ENCODE data around the gene SLC34A1.
"Not testable (repeated sequence)": the region's sequence is repeated elsewhere in the genome, so short reads cannot be mapped to it uniquely, and the experiment has no call there.

Gene SLC34A1

DNA sequence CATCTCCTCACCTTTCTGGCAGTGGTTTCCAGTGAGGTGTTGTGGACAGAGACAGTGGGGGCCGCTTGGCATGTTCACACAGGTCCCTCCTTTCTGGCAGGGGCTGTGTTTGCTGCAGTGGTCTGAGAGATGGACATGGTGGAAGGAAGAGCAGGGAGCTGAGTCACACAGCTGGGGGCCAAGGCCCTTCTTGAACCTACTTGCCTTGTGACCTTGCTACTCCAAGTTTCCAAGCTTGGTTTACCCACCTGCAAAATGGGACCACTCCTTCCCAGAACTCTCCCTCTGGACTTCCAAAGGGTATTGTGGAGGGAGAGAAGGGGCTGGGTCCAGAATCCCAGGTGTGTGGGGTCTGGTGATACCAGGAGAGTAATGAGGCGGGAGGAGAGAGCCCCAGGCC is 21.1 kb downstream of the SLC34A1 start:
- no peak for FAIRE-seq
- no peak for DNase-seq (ENCODE audit: insufficient read length, low spot score)

DNA sequence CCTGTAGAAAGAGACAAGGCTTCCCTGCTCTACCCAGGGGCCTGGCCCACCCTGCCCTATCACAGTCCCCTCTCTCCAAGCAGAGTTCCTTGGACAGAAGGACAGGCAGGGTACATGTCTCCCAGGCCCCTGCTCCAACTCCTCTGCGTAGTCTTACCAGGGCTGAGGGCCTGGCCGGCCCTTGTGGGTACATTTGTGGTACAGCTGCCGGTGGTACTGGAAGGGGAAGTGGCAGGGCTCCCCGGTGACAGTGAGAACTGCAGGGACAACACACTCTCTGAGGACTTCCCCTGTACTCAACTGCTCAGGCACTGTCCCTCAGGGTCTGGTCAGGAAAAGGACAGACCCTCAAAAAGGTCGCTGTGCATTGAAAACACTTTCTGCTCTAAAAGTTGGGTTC is 21.6 kb downstream of the SLC34A1 start:
- DNase-seq (ENCODE audit: insufficient read length, low spot score), result no peak
- FAIRE-seq, result no peak

DNA sequence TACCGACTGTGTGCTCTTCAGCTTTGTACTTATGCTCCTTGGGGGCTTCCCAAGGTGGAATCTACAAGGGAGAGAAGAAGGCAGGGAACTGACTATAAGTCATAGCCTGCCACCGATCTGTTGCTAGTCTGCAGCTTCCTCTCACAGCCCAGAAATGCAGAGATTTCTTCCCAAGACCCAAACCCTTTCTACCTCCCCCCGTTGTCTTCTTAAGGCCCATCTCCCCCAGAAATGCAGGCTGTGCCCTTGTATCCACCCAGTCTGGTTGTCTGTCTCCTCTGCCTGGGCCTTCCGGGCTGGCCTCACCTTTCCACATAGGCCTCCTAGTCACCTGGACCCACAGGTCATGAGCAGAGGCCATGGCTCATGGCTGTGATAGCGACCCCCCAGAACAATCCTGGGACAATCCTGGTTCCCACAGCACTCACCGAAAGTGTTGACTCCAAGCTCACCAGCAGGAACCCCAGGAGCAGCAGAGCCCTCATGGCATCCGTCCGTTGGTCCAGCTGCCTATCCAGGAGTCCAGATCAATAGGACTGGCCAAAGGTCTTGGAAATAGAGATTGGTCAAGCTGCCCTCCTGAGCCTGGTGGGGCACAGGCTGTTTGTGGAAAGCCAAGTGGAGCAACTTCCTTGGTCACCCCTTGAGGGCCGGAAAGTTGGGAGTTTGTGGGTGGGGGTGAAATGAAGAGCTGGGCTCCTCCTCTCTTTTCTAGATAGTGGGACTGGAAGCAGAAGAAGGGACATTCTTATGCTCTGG is 25.0 kb downstream of the SLC34A1 start, which contains the start of gene F12:
F12 (minus strand) TSS at position 522 of the 759 bp plus-strand sequence; CDS start at position 485, 37 bp downstream.
- DNase-seq (ENCODE audit: insufficient read length, low spot score) (no peak), FAIRE-seq (no peak)

DNA sequence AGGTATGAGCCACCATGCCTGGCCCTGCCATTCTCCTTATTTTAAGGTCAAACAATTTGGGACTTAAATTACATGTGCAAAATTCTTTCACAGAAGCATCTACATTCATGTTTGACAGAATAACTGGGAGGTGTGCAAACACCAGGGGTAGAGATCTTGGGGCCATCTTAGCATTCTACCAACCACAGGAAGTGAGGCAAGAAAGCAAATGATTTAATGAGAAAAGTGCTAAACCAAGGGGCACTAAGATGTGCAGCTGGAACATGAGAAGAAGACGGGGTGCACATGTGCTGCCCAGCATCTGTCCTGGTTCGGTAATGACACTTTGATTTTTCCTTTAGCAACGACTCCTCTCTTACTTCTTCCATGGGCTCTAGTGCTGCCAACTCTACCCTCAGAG is 26.3 kb downstream of the SLC34A1 start:
- FAIRE-seq, result no peak
- DNase-seq (ENCODE audit: insufficient read length, low spot score), result no peak

DNA sequence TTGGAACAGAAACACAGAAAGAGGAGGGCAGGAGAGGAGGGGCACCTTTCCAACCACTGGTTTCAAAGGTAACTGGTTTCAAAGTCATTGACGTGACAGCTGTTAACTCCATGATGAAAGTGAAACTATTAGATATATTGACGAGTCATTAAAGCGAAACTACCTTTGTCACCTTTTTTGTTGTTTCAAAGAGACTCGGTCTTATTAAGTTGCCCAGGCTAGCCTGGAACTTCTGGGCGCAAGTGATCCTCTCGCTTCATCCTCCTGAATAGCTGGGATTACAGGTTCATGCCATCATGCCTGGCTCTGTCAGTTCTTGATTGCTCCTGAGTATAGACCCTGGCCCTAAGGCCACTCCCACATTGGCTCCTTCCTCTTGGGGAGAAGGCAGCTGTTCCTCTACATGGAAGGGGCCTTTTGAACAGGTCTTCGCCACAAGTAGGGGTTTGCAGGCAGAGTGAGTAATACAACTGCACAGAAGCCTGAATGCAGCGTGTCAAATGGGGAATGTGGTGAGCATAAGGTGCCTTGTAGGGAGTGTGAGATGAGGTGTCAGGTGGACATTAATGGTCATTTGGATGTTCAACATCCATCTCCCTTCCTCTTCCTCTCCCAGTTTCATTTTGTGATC is 28.5 kb downstream of the SLC34A1 start:
- DNase-seq (ENCODE audit: insufficient read length, low spot score) (no peak), FAIRE-seq (no peak)

DNA sequence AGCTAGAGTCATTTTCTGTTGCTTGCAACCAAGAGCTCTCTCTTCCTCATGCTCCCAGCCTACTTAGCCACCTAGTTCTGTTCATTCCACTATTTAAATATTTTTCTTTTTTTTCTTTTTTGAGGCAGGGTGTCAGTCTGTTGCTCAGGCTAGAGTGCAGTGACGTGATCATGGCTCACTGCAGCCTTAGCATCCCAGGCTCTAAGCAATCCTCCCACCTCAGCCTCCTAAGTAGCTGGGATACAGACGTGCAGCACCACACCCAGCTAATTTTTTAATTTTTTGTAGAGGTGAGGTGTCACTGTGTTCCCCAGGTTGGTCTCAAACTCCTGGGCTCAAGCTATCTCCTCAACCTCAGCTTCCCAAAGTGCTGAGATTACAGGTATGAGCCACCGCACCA is 30.2 kb downstream of the SLC34A1 start:
- FAIRE-seq (no peak), DNase-seq (ENCODE audit: insufficient read length, low spot score) (no peak)

DNA sequence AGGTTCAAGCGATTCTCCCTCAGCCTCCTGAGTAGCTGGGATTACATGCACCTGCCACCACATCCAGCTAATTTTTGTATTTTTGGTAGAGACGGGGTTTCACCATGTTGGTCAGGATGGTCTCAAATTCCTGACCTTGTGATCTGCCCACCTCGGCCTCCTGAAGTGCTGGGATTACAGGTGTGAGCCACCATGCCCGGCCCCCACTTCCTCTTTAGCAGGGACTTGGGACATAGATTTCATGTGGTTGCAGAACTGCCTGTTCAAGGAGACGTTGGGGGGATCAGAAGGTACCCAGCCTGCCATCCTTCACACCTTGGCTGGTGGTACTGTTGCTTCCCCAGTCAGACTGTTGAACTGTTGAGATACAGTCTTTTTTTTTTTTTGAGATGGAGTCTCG is 32.8 kb downstream of the SLC34A1 start:
- not testable (repeated sequence) for FAIRE-seq; DNase-seq (ENCODE audit: insufficient read length, low spot score)

DNA sequence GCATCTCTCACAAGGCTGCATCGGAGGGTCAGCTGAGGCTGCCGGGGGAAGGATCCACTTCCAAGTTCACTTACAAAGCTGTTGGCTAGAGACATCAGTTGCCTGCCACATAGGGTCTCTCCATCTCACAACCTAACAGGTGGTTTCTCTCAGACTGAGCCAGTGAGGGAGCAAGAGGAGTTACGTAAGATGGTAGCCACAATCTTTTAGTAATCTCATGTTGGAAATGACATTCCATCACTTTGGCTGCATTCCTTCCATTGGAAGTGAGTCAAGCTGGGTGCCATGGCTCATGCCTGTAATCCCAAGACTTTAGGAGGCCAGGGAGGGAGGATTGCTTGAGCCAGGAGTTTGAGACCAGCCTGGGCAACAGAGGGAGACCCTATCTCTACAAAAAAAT is 34.8 kb downstream of the SLC34A1 start:
- DNase-seq (ENCODE audit: insufficient read length, low spot score) (peak; percentile 36), FAIRE-seq (no peak)

DNA sequence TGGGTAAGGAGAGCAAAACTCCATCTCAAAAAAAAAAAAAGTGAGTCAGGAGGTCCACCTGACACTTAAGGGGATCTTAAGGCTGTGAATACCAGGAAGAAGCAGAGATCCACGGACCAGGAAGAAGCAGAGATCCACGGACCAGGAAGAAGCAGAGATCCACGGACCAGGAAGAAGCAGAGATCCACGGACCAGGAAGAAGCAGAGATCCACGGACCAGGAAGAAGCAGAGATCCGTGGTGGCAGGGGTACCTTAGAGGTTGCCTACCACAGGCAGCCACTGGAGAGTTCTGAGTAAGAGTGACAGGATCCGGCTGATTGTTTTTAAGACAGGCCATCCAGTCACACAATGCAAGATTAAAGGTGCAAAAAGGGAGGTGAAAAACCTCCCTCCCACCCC is 36.2 kb downstream of the SLC34A1 start:
- not testable (repeated sequence) for DNase-seq (ENCODE audit: insufficient read length, low spot score)

DNA sequence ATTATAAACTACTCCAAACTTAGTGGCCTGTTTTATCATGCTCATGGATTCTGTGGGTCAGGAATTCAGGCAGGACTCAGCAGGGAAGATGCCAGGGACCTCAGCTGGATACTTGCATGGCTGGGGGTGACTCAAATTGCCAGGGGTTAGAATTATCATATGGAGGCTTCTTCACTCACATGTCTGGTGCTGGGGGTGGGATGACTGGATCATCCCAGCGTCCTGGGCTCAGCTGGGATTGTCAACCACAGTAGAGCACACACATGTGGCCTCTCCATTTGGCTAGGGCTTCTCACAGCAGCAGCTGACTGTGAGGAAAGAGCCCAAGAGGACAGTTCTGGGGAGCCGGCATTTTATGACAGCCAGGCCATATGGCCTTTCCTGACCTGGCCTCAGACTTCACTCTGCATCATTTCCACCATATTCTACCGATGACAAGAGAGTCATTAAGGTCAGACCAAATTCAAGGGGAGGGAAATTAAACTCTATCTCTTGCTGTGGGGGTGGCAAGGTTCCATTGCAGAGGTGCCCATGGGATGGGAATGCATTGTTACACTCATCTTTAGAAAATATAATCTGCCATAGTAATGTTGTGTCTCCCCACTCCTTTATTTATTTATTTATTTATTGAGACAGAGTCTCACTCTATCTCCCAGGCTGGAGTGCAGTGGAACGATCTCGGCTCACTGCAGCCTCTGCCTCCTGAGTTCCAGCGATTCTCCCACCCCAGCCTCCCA is 37.0 kb downstream of the SLC34A1 start:
- FAIRE-seq (no peak), DNase-seq (ENCODE audit: insufficient read length, low spot score) (no peak)

More for the DNA sequence above, 36.2 kb downstream of the SLC34A1 start:
- FAIRE-seq, result not testable (repeated sequence)

DNA sequence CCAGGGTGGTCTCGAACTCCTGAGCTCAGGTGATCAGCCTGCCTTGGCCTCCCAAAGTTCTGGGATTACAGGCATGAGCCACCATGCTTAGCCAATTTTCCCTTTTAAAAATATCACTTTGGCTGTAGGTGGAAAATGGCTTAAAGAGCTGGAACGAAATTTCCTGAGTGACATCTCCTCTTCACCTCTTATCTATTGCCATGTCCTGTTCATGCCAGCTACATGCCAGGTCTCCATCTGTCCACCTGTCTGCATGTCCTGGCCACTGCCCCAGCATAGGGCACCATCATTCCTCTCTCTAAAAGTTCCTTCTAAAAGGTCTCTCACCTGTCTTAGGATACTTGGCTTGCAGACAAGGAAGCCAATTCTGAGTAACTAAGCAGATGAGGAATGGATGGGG is 39.4 kb downstream of the SLC34A1 start:
- DNase-seq (ENCODE audit: insufficient read length, low spot score) (no peak), FAIRE-seq (no peak)

DNA sequence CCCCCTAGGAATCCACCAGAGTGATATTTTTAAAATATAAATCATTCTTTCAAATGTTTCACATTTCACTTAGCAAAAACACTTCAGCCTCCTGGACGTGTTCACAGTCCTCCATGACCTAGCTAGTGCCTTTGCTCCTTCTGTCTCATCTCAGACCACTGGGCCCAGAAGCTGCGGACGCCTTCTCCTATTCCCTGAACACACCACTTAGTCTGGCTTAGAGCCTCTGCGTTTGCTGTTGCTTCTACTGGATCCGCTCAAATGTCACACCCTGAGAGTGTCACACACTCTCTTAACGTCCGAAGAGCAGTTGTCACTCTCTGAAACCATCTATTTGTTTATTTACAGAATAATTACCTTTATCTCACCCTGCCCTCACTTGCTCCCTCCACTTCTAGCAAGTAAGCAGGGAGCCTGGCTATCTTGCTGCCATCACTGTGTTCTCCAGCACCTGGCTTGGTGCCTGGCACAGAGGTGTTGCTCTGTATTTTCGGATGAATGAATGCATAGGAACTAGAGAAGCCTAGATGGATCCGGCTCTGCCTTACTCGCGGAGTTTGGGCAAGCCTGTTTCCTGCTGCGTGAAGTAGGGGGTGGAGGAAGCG is 41.1 kb downstream of the SLC34A1 start:
- DNase-seq (ENCODE audit: insufficient read length, low spot score) (no peak), FAIRE-seq (no peak)

DNA sequence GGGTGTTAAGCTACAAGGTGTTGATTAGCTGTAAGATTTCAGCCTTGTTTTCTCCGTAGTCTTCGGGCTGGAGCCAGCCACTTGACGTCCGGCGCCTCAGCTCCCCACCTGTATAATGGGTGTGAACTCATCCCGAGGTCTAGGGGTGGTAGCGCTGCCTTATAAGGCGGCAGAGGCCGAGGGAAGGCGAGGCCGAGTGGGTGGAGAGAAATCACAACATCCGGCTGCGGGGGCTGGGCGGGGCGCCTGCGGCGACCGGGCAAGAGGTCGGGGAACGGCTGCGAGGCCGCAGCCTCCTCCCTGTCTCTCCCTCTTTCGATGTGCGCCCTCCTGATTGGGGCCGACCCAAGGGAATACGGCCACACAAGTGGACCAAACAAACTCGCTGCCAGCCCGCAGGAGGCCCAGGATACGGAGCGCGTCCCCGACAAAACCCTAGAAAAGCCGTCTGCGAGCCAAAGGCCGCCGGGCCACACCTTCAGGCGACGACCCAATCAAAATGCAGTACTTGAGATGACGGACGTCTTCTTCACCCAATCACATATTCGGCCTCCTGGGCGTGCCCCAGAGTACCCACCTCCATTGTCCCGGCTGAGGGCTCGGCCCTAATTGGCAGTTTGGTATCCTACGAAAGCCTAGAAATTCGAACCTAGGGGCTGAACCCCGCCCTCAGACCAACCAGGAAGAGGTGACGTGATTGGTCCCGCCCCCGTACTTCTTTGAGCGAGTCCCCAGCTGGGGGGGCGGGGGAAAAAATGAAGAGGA is 41.7 kb downstream of the SLC34A1 start:
- peak; percentile 82 for FAIRE-seq
- DNase-seq (ENCODE audit: insufficient read length, low spot score), result peak; percentile 99

DNA sequence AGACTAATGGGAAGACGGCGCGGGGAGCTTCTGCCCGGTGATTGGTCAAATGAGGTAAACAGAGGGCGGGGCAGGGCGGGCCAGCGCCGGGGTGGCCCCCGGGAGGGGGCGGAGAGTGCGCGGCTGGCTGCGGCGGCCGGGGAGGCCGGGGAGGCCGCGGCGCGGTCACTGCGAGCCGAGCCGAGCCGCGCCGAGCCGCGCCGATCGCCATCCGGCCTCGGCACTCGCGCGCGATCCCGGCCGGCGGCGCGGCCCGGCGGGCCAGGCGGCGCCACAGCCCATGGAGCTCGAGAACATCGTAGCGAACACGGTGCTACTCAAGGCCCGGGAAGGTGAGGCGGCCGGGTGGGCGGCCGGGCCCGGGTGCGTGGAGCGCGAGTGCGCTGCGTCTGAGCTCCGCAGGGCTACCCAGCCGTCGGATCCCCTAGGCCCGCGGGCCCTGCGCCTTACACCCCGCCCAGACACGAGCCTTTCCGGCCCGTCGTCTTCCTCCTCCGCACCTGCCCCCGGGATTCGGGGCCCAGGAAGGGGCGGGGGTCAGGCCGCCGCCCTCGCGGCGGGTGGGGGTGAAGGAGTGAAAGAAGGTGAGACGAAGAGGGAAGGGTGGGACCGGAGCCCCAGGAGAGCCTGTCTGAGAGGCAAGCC is 42.5 kb downstream of the SLC34A1 start, which contains the start of gene GRK6:
GRK6 (plus strand) TSS at position 111 of the 645 bp plus-strand sequence; CDS start at position 281, 170 bp downstream.
- FAIRE-seq (no peak), DNase-seq (ENCODE audit: insufficient read length, low spot score) (peak; percentile 47)

DNA sequence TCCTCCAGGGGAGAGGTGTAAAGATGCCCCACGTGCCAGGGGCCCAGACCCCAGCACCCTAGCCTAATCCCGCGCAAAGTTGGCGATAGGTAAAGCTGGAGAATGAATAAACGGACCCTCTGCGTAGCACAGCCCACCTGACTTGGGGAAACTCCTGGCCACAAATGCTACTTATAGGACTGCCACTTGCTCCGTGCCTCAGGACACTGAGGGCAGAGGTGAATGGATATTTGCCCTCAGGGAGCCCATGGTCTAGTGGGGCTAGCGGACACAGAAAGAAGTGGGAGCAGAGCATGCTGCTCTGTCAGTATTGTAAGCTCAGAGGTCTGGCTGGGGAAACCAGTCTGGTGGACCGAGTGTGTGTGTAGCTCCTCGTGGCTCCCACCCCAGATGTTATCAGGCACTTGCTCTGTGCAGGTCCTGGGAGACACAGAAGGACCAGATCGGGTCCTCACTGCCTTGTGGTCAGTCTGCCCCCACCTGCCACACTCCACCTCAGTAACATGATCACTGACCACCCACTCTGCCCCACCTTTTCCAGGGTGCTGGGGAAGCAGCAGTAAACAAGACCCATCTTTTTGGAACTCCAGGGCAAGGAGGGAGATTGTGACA is 43.1 kb downstream of the SLC34A1 start:
- FAIRE-seq (no peak), DNase-seq (ENCODE audit: insufficient read length, low spot score) (no peak)

DNA sequence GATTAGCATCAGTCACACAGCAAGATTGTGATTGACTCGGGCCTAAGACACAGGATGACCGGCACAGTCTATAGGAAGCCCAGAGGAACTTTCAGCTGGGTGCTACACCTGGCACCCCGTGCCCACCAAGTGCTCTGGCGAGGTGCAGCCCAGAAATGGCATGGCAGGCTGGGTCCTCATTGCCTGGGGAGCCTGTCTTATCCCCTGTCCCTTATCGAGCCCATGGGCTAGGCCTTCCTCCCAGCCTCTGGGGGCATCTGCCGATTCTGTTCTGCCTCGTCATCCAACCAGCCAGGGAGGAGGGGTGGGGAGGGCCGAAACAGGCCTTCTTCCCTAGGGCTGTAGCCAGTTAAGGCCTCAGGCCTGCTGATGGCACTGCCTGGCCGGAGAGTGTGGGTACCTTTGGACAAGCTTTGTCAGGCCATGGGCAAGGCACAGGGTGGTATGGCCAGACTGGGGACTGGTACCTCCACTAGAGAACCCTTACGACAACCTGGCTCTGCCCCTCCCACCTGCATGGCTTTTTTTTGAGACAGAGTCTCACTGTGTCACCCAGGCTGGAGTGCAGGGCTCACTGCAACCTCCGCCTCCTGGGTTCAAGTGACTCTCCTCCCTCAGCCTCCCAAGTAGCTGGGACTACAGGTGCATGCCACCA is 43.8 kb downstream of the SLC34A1 start:
- FAIRE-seq, result no peak

DNA sequence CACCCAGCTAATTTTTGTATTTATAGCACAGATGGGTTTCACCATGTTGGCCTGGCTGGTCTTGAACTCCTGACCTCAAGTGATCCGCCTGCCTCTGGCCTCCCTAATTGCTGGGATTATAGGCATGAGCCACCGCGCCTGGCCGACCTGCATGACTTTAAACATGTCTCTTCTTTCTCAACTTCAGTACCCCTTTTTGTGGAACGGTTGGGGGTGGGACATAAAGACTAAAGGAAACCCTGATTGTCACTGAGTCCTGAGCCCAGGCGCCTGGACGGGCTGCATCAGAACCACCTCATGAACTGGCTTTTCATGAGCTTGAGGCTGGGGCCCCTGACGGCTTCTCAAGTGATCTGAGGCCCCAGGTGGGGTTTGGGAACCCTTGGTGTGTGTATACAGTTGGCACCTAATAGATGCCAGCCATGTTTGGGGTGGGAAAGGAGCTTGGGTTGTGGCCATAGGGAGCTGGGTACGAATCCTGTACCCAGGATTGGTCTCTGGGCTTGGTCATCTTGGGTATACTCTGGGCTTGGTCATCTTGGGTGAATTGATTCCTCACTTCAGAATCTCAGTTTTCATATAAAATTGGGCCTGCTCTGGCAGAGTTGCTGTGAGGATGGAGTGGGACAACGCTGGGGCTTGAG is 44.5 kb downstream of the SLC34A1 start:
- DNase-seq (ENCODE audit: insufficient read length, low spot score) (no peak), FAIRE-seq (no peak)

More for the DNA sequence above, 43.8 kb downstream of the SLC34A1 start:
- no peak for DNase-seq (ENCODE audit: insufficient read length, low spot score)

Data from HTR-8/SVneo (cell line).